ENCODE measurements around the gene S100A12.

- TF ChIP-seq ZFP30 (CRISPR knock-in tag; IDR thresholded peaks at IDR 0.05) (no peak), ZFP3 (CRISPR knock-in tag; IDR thresholded peaks at IDR 0.05) (no peak), SNAI2 (CRISPR knock-in tag; IDR thresholded peaks at IDR 0.05) (no peak), RARB (CRISPR knock-in tag; IDR thresholded peaks at IDR 0.05) (no peak), ZNF70 (CRISPR knock-in tag; IDR thresholded peaks at IDR 0.05) (no peak), PATZ1 (CRISPR knock-in tag; IDR thresholded peaks at IDR 0.05; ENCODE audit: borderline replicate concordance) (no peak), TOX (CRISPR knock-in tag; IDR thresholded peaks at IDR 0.05; ENCODE audit: borderline replicate concordance) (no peak), PPARA (CRISPR knock-in tag; IDR thresholded peaks at IDR 0.05; ENCODE audit: borderline replicate concordance) (no peak), TSHZ2 (CRISPR knock-in tag; IDR thresholded peaks at IDR 0.05) (no peak), GLIS3 (CRISPR knock-in tag; IDR thresholded peaks at IDR 0.05) (no peak), ESRRG (CRISPR knock-in tag; IDR thresholded peaks at IDR 0.05) (no peak), ZNF8 (CRISPR knock-in tag; IDR thresholded peaks at IDR 0.05) (no peak), ARNTL (CRISPR knock-in tag; IDR thresholded peaks at IDR 0.05; ENCODE audit: borderline replicate concordance, low read depth) (no peak)
Observed at GRCh38 chr1:153355445-153356071, 19.9 kb downstream of the S100A12 start.

All from SK-N-SH treated with all-trans-retinoic acid at 6 μM for 48 hours (cell line).